Left cardiac atrium (tissue), 4 donors: Measurements from ENCODE around the gene EIPR1. TPM values are rescaled to one million over a fixed set of nuclear protein-coding genes. Genes with fewer than 3 reads are reported as not detected.
A peak's percentile ranks its signal among the peaks of the same experiment; 100 is the strongest.

ENCODE experiments used
- ATAC-seq, 2 donors: fragments of 200-7000 bp; cut with Tn5 transposase; one replicate each; pipeline ENCODE4 v1.9.1; 2020; ENCODE audit warnings: mild to moderate bottlenecking in 2 of 2, moderate library complexity in 2 of 2
- DNase-seq: peaks from one replicate; pipeline ENCODE4 v3.0.0-alpha.2; 2020
- intact Hi-C, 2 donors: fragments of 100-400 bp; cut with DNase I; formaldehyde crosslinking; loops; one replicate each; pipeline versions ENCODE4 v1.14.1 to v1.15.1; 2022 to 2023
- total RNA-seq, 2 donors: library from RNA; stranded (reverse); fragmentation: NEBNext Ultra II Directional; extraction: Animal tissue kit (Norgen Biotek cat#: 25700); gene quantifications; one replicate each; pipeline ENCODE4 v1.2.1, GENCODE V29; 2021
- donor health status: DM: no; HTN: yes; CAD: no.
- donor health status: DM: no; HTN: yes; CAD: no; lungs with severe emphysema.
- donor health status: DM: yes; HTN: yes; CAD: no.
- donor health status: Dilated cardiomyopathy.

Gene EIPR1
- total RNA-seq, 2 donors from 2014 or later = 11.0 to 11.4 TPM

- no peak for DNase-seq
- ATAC-seq = peak in 1 of 2 donors; percentile 36
- intact Hi-C loops = no loop called here
Observed at GRCh38 chr2:3334392-3335345, 42.9 kb downstream of the EIPR1 start.

GRCh38 chr2:3332133-3332532 lies 45.5 kb downstream of the EIPR1 start:
- intact Hi-C loops = no loop called here
- DNase-seq = no peak
- no peak for ATAC-seq

GRCh38 chr2:3329491-3329890 lies 48.1 kb downstream of the EIPR1 start:
- no peak for DNase-seq
- no peak for ATAC-seq
- intact Hi-C loops = no loop called here

- intact Hi-C loops = no loop called here
- DNase-seq = no peak
Observed at GRCh38 chr2:3326871-3327270, 50.7 kb downstream of the EIPR1 start.

DNA sequence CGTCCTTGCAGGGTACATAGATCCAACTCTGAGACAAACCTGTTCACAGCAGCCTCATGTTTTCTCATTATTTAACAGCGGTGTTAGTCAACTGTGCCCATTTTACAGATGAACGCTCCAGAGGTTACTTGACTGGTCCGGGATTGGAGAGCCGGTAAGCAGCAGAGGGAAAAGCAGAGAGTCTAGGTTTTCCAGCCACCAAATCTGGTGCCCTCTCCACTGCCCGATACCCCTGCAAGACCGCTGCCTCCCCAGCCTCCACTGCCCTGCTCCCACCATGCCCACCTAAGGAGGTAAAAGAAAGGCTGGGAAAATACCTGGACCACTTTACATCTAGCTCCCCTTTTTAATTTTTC lies 51.5 kb downstream of the EIPR1 start:
- ATAC-seq = no peak
- DNase-seq = no peak
- intact Hi-C loops = no loop called here

More at GRCh38 chr2:3326871-3327270, 50.7 kb downstream of the EIPR1 start:
- no peak for ATAC-seq

- no peak for ATAC-seq
- no peak for DNase-seq
- intact Hi-C loops = no loop called here
Observed at GRCh38 chr2:3325458-3326181, 52.0 kb downstream of the EIPR1 start.

- ATAC-seq (no peak), DNase-seq (no peak)
- intact Hi-C loops = no loop called here
Observed at GRCh38 chr2:3324404-3325281, 53.0 kb downstream of the EIPR1 start.

DNA sequence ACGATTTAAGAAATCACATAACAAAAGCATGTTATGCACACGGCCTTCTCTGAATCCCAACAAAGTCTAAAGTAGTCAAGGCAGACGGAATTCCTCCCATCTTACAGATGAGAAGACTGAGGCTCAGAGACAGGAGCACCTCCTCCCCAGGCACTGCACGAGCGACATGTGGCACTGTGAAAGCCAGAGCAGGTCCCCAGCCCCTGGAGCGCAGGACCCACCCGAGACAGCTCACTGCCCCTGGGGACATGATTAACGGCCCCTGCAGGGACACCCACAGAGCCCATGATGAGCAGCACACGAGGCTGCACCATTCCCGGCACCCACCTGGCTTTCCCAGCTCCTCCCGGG lies 53.6 kb downstream of the EIPR1 start:
- ATAC-seq (no peak), DNase-seq (no peak)
- intact Hi-C loops = no loop called here

DNA sequence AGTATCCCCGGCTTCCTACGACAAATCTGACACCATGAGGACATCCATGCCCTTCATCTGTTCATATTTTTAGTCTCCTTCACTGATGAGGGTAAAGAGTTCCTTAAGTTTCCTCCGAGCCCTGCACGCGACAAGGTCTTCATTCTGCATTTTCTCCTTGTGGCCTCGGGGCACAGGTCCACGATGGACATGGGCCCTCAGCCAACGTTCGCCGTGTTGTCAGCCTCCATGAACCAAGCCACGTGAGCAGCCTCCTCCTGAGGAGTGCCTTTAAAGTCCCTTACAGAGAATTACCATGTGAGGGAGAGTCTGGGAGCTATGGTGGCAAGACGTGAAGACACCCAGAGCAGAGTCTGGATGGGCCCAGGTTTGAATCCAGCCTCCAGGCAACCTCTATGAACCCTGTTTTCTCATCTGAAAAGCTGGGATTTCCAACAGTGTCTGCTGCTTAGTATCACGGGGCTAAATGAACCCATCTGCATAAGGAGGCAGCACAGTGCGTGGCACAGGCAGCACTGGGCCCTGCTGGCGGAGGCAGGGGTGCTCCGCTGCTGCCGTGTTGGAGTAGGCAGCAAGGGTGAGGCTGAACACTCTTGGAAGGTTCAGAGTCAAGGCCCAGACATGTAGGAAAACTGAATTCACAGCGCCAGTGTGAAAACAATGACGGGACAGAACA lies 54.1 kb downstream of the EIPR1 start:
- no peak for DNase-seq
- intact Hi-C loops = no loop called here
- no peak for ATAC-seq

DNA sequence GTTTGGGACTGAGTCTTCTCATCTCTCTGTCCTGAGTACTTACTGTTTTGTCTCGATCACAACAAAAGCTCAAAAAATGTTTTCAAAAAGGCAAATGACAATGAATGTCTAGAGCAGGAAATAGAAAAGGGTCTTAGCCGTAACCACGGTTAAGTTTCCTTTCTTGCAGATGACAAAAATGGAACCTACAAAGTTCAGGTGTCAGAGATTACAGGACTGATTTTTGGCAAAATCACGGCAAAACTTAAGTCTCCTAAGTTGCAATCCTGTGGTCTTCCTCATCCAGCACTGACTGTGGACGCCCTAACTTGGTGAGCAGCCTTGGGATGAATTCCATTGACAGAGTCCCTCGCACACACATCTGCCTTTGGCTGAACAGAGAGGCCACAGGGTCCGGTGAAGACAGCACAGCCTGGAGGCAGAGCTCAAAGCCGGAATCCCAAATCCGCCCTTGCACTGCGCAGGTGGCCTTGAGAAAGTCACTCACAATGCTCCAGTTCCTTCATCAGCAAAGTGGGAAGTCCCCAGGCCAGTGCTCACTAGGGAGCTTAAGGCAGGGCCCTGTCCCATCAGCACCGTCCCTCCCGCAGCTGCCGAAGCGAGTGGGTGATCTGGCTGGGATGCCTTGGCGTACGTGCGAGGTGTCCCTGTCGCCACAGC lies 55.2 kb downstream of the EIPR1 start:
- no peak for DNase-seq
- intact Hi-C loops = no loop called here
- no peak for ATAC-seq

DNA sequence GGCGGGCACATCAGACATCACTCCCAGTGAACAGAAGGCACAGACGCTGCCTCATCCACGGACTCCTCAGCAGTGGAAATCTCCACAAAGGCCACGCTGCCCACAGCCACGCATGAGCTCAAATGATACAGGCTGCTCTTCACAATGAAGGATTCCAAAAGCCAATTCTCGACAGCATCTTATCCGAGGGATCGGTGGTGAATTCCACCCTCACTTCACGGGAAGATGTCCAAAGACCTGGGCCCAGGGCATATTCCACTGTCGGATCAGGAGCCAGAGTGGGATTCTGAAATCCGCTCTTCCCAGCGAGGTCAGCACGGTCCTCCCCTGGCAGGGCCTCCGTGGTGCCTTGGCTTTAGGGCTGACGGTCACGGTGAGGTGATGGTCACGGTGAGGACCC lies 55.8 kb downstream of the EIPR1 start:
- intact Hi-C loops = no loop called here
- ATAC-seq = no peak
- no peak for DNase-seq

- DNase-seq (no peak), ATAC-seq (no peak)
- intact Hi-C loops = no loop called here
Observed at GRCh38 chr2:3320910-3321605, 56.6 kb downstream of the EIPR1 start.

DNA sequence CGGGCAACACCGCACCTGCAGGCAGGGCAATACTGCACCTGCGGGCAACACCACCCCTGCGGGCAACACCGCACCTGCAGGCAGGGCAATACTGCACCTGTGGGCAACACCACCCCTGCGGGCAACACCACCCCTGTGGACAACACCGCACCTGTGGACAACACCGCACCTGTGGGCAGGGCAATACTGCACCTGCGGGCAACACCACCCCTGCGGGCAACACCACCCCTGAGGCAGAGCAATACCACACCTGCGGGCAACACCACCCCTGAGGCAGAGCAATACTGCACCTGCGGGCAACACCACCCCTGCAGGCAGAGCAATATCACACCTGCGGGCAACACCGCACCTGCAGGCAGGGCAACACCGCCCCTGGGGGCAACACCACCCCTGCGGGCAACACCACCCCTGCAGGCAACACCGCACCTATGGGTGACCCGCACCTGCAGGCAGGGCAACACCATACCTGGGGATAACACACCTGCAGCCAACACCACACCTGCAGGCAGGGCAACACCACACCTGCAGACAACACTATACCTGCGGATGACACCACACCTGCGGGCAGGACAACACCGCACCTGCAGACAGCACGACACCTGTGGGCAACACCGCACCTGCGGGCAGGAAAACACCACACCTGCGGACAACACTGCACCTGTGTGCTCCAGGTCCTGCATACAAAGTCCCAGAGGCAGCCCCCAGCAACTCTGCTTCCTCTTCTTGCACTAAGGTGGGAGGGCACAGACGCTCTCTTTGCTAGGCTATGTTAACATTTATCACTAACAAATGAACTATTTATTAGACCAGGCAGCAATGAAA lies 57.7 kb downstream of the EIPR1 start:
- intact Hi-C loops = no loop called here
- DNase-seq (no peak), ATAC-seq (no peak)

DNA sequence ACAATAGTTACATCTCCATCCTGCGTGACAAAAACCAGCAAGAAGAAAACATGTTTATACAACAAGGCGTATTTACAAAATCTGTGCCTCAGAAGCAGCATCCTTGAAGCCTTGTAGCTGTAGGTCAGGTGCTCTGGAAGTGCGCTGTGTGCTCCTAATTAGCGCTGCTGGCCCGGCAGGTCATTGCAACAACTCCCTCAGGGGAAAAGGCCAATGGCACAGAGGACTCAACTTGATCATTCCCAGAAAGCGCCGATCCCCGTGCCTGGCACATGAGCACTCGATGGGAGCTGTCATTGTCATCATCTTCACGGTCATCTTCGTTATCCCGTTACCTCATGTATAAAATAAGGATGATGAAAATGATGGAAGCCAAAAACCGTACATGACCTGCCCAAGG lies 58.5 kb downstream of the EIPR1 start:
- ATAC-seq (no peak), DNase-seq (no peak)
- intact Hi-C loops = no loop called here

- no peak for DNase-seq
- ATAC-seq = no peak
- intact Hi-C loops = no loop called here
Observed at GRCh38 chr2:3317871-3318590, 59.6 kb downstream of the EIPR1 start.

GRCh38 chr2:3317277-3317685 lies 60.3 kb downstream of the EIPR1 start:
- intact Hi-C loops = no loop called here
- ATAC-seq = no peak
- DNase-seq = no peak
